ENCODE data around the gene STPG3.

DNA sequence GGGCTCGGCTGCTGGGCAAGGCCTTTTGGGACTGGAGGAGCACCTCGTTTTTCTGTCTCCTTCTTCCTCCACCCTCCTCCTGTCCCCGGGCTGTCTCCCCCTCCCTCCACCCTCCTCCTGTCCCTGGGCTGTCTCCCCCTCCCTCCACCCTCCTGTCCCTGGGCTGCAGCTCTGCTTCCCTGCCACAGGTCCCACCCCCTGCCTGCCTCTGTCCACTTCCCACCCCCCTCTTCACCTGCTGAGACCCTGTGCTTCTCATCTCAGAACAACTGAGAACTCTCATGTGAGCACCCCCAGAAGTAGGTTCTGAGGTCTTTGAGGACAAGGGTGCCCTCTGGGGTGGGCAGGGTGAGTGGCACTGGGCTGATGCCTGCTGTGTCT lies 20.6 kb downstream of the STPG3 start:
- no peak for TF ChIP-seq EZH2phosphoT487 (IDR thresholded peaks at IDR 0.05; ENCODE audit: insufficient read depth, low read depth)
- no peak for TF ChIP-seq EZH2 (IDR thresholded peaks at IDR 0.05; ENCODE audit: insufficient read depth, poor library complexity, severe bottlenecking)

Measured in GM23248 (cell line).